ENCODE results near the gene GLO1.

Gene GLO1

GRCh38 chr6:38730140-38730862 lies 27.4 kb upstream of the GLO1 start:
- in situ Hi-C loops (cut with HindIII; ENCODE audit: low sequenced_read_pairs): no loop called here
- DNase-seq (ENCODE audit: low read depth, low spot score): no peak
- no peak for TF ChIP-seq CTCF (IDR thresholded peaks at IDR 0.05; ENCODE audit: low read depth, low read length)
- no peak overlapping the region for H3K4me3 ChIP-seq (ENCODE audit: low read depth, low read length)

DNA sequence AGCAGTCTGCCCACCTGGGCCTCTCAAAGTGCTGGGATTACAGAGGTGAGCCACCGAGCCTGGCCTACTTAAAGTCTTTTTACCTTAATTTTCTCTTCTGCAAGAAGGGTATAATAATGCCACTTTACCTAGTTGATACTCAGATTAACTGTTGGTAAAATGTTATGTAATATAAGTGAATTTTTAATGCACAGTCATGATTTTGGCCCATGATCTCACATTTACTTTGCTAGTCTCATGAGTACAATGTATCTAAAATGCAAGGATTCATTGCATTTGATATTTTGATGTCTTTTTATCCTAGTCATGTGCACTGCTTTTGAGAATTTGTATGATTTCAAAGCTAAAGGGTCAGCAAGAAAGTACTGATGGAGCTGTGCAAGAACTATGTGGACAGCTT lies 25.3 kb upstream of the GLO1 start:
- no peak overlapping the region for H3K4me3 ChIP-seq (ENCODE audit: low read depth, low read length)
- DNase-seq (ENCODE audit: low read depth, low spot score): no peak
- in situ Hi-C loops (cut with HindIII; ENCODE audit: low sequenced_read_pairs): no loop called here
- TF ChIP-seq CTCF (IDR thresholded peaks at IDR 0.05; ENCODE audit: low read depth, low read length): no peak

DNA sequence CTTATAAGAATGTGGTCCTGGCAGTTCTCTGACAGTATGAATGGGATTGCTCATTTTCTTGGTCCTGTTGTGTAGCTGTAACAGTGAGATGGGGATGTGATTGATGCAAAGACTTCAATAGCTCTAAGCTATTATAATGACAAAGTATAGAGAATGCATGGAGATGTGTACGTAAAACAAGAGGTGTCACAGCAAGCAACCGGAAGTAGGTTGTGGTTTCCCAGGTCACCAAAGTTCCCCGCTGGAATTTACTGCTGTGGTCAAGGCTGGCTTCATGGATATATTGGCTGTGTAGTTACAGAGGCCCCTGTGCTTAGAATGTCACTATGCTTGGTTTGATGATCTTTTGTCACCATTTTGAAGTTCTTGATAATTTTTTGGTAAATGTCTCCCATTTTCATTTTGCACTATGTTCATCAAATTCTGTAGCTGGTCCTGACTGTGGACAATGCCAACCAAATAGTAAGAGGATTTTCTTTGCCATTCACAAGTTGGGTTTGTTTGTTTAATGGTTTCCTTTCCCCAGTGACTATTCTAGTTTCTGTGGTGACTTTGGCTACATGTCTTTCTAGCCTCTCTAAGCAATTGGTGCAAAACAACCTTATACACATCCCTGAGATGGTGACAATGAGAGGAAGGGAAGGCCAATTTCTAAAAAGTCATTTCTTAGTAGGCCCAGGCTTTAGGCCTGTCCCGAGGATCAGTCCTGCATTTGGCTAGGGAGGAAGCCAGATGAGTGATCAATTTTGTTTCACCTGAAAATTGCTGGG lies 22.7 kb upstream of the GLO1 start:
- DNase-seq (ENCODE audit: low read depth, low spot score): no peak
- in situ Hi-C loops (cut with HindIII; ENCODE audit: low sequenced_read_pairs): no loop called here
- TF ChIP-seq CTCF (IDR thresholded peaks at IDR 0.05; ENCODE audit: low read depth, low read length): no peak
- no peak overlapping the region for H3K4me3 ChIP-seq (ENCODE audit: low read depth, low read length)

DNA sequence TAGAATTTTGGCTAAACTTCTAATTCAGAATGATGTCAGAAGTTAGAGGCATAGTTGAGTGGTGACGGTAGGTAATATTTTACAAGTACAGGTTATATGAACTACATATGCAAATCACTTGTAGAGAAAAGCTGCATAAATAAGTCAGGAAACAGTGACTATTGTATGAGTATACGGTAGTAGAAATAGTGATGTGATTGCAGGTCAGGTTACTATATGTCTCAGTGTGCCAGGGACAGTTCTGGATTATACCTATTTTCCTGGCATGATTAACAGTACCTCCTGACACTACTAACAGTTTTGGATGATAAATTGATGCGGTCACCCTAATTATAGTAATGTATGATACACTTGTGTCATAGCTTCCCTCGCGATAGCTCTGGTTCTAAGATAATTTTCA lies 21.4 kb upstream of the GLO1 start:
- no peak for DNase-seq (ENCODE audit: low read depth, low spot score)
- no peak overlapping the region for H3K4me3 ChIP-seq (ENCODE audit: low read depth, low read length)
- TF ChIP-seq CTCF (IDR thresholded peaks at IDR 0.05; ENCODE audit: low read depth, low read length): no peak
- in situ Hi-C loops (cut with HindIII; ENCODE audit: low sequenced_read_pairs): no loop called here

- H3K4me3 ChIP-seq (ENCODE audit: low read depth, low read length): no peak overlapping the region
- no peak for DNase-seq (ENCODE audit: low read depth, low spot score)
- no peak for TF ChIP-seq CTCF (IDR thresholded peaks at IDR 0.05; ENCODE audit: low read depth, low read length)
- in situ Hi-C loops (cut with HindIII; ENCODE audit: low sequenced_read_pairs): no loop called here
These were observed 20.8 kb upstream of the GLO1 start for GRCh38 chr6:38723783-38724182.

GRCh38 chr6:38722727-38723334 lies 19.9 kb upstream of the GLO1 start:
- in situ Hi-C loops (cut with HindIII; ENCODE audit: low sequenced_read_pairs): no loop called here
- H3K4me3 ChIP-seq (ENCODE audit: low read depth, low read length): no peak overlapping the region
- no peak for TF ChIP-seq CTCF (IDR thresholded peaks at IDR 0.05; ENCODE audit: low read depth, low read length)
- no peak for DNase-seq (ENCODE audit: low read depth, low spot score)
